H1 (cell line): ENCODE measurements around the gene OGDHL.

Experiments
- CHD2 ChIP-seq: IDR thresholded peaks from 2 replicates; pipeline ENCODE4 v1.6.1; 2012; ENCODE audit warnings: low read length, improper control_type of control experiment
- CTCF ChIP-seq, 3 experiments: IDR thresholded peaks; 1 replicate in 2 of 3; 2 replicates in 1 of 3; pipeline versions ENCODE4 v1.5.1 to v1.6.1; 2011; ENCODE audit warnings: low read length in 3 of 3, mild to moderate bottlenecking in 3 of 3, inconsistent platforms in 2 of 3, low read depth in 1 of 3, moderate library complexity in 1 of 3; ENCODE audit not compliant: insufficient read depth in 1 of 3; ENCODE audit errors: control extremely low read depth in 1 of 3
- EZH2 ChIP-seq: fragments of 200-600 bp; sonication (generic); IDR thresholded peaks from 2 replicates; pipeline ENCODE4 v1.7.1; 2012; ENCODE audit warnings: low read depth, mild to moderate bottlenecking, moderate library complexity, low read length, inconsistent platforms; ENCODE audit not compliant: severe bottlenecking
- GTF2F1 ChIP-seq: IDR thresholded peaks from 2 replicates; pipeline ENCODE4 v1.6.1; 2012; ENCODE audit warnings: low read depth, low read length, improper control_type of control experiment, borderline replicate concordance
- JUN ChIP-seq: IDR thresholded peaks from 2 replicates; pipeline ENCODE4 v1.6.1; 2011; ENCODE audit warnings: low read depth, mild to moderate bottlenecking, improper control_type of control experiment, low read length
- KDM1A ChIP-seq: fragments of 200-600, 300-600 bp; sonication (generic); IDR thresholded peaks from 2 replicates; pipeline ENCODE4 v1.7.1; 2016; ENCODE audit warnings: mild to moderate bottlenecking, low read length, borderline replicate concordance
- POLR2A ChIP-seq, 2 experiments: IDR thresholded peaks; 1 replicate in 1 of 2; 2 replicates in 1 of 2; pipeline ENCODE4 v1.6.1; 2011; ENCODE audit warnings: low read depth in 2 of 2, low read length in 2 of 2, mild to moderate bottlenecking in 2 of 2; ENCODE audit errors: control extremely low read depth in 1 of 2
- POU5F1 ChIP-seq: IDR thresholded peaks from 2 replicates; pipeline ENCODE4 v1.6.1; 2011; ENCODE audit warnings: low read depth, mild to moderate bottlenecking, low read length, moderate library complexity
- RAD21 ChIP-seq, 2 experiments: IDR thresholded peaks in 1 of 2; conservative IDR thresholded peaks in 1 of 2; 2 replicates each; pipeline ENCODE4 v1.6.1; 2011; ENCODE audit warnings: low read depth in 2 of 2, low read length in 2 of 2, improper control_type of control experiment in 1 of 2, inconsistent platforms in 1 of 2, mild to moderate bottlenecking in 1 of 2, moderate library complexity in 1 of 2
- TCF12 ChIP-seq: IDR thresholded peaks from 2 replicates; pipeline ENCODE4 v1.6.1; 2011; ENCODE audit warnings: low read depth, mild to moderate bottlenecking, low read length

- TF ChIP-seq EZH2 (no peak), CTCF (IDR thresholded peaks at IDR 0.05; ENCODE audit: control extremely low read depth in 1 of 3, insufficient read depth in 1 of 3, low read depth in 1 of 3, low read length in 3 of 3) (no peak), GTF2F1 (no peak), JUN (no peak), CHD2 (no peak), RAD21 (IDR thresholded peaks at IDR 0.05 in 1 of 2, conservative IDR thresholded peaks at IDR 0.05 in 1 of 2; ENCODE audit: low read depth in 2 of 2, low read length in 2 of 2) (no peak), POLR2A (IDR thresholded peaks at IDR 0.05; ENCODE audit: control extremely low read depth in 1 of 2, low read depth in 2 of 2, low read length in 2 of 2) (no peak), POU5F1 (no peak), TCF12 (no peak), KDM1A (no peak)
These were observed 35.5 kb downstream of the OGDHL start for GRCh38 chr10:49726593-49726992.
